Fibroblast of pulmonary artery (primary cell): ENCODE measurements around the gene IKZF3.

Experiments
- DNase-seq: peaks from one replicate; pipeline ENCODE4 v3.0.0-alpha.2; 2010; ENCODE audit warnings: low read depth
- H3K4me3 ChIP-seq: replicated peaks from 2 replicates; pipeline ENCODE4 v1.5.1; 2011; ENCODE audit warnings: low read depth, mild to moderate bottlenecking, control low read depth, low read length, moderate library complexity
- CTCF ChIP-seq: IDR thresholded peaks from 2 replicates; pipeline ENCODE4 v1.5.1; 2011; ENCODE audit warnings: mild to moderate bottlenecking, control low read depth, low read length, inconsistent platforms; ENCODE audit errors: missing control alignments

IKZF3 gene

DNA sequence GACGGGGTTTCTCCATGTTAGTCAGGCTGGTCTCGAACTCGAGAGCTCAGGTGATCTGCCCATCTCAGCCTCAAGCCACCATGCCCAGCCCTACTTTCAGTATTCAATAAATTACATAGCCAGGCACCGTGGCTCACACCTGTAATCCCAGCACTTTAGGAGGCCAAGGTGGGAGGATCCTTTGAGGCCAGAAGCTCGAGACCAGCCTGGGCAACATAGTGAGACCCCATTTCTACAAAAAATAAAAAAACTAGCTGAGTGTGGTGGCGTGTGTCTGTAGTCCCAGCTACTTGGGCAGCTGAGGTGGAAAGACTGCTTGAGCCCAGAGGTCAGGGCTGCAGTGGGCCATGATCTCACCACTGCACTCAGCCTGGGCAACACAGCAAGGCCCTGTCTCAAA, 142.0 kb downstream of the IKZF3 start:
- no peak for TF ChIP-seq CTCF
- no peak overlapping the region for H3K4me3 ChIP-seq
- DNase-seq, result no peak

GRCh38 chr17:39719563-39720355, 144.4 kb downstream of the IKZF3 start:
- DNase-seq, result no peak
- H3K4me3 ChIP-seq, result no peak overlapping the region
- no peak for TF ChIP-seq CTCF

DNA sequence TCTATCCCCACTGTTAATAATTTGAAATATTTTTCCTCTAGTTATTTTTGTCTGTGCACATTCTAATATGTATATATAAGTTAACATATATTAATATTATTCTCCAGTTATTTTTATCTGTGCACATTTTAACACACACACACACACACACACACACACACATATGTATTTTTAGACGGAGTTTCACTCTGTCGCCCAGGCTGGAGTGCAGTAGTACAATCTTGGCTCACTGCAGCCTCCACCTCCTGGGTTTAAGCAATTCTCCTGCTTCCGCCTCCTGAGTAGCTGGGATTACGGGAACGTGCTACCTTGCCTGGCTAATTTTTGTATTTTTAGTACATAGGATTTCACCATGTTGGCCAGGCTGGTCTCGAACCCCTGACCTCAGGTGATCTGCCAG, 146.5 kb downstream of the IKZF3 start:
- no peak for DNase-seq
- H3K4me3 ChIP-seq, result no peak overlapping the region
- TF ChIP-seq CTCF, result no peak

DNA sequence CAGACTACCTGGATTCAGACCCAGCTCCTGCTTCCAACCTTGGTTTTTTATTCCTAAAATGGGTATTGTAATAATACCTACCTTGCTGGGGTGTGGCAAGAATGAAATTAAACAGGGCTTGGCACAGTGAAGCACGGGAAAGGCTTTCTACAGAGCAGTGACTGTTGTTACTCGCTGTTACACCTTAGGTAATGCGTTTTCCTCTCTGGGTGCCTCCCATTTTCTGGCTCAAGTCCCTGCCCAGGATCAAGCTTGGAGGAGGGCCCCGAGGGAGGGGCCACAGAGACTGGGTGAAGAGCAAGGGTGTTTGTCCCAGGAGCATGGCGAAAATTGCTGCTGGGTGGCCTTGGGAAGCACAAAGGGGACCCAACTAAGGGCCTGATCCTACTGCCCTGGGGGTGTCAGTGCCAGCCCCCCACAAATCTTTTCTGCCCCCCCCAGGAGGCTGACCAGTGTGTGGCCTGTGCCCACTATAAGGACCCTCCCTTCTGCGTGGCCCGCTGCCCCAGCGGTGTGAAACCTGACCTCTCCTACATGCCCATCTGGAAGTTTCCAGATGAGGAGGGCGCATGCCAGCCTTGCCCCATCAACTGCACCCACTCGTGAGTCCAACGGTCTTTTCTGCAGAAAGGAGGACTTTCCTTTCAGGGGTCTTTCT, 147.1 kb downstream of the IKZF3 start:
- no peak for DNase-seq
- no peak for TF ChIP-seq CTCF
- no peak overlapping the region for H3K4me3 ChIP-seq

- no peak overlapping the region for H3K4me3 ChIP-seq
- DNase-seq, result no peak
- TF ChIP-seq CTCF, result no peak
These were observed 147.9 kb downstream of the IKZF3 start for GRCh38 chr17:39716073-39716818.

- no peak overlapping the region for H3K4me3 ChIP-seq
- TF ChIP-seq CTCF, result no peak
- DNase-seq, result no peak
These were observed 148.6 kb downstream of the IKZF3 start for GRCh38 chr17:39715375-39716072.
